Measurements from ENCODE around the gene CST3.
A peak's percentile ranks its signal among the peaks of the same experiment; 100 is the strongest.
"Not testable (repeated sequence)": the region's sequence is repeated elsewhere in the genome, so short reads cannot be mapped to it uniquely, and the experiment has no call there.

Gene CST3

GRCh38 chr20:23637282-23638221 is at the start of gene CST3:
TSS of gene CST3 (minus strand) at chr20:23637955. CDS start at chr20:23637862, 93 bp downstream.
- DNase-seq (ENCODE audit: low spot score): peak; percentile 64

GRCh38 chr20:23686046-23686750 is 48.4 kb upstream of the CST3 start:
- no peak for DNase-seq (ENCODE audit: low spot score)

DNA sequence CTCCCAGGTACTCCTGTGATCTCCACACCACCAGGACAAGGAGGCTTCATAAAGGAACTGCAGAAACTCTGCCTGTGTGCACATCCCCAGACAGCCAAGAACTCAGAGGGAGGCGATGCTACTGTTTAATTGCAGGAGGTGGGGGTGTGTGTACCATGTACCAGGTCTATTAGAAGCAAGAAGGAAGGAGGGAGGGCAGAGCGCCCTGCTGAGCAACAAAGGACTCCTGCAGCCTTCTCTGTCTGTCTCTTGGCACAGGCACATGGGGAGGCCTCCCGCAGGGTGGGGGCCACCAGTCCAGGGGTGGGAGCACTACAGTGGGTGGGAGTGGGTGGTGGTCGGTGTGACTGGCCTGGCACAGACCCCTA is 47.8 kb upstream of the CST3 start:
- not testable (repeated sequence) for DNase-seq (ENCODE audit: low spot score)

DNA sequence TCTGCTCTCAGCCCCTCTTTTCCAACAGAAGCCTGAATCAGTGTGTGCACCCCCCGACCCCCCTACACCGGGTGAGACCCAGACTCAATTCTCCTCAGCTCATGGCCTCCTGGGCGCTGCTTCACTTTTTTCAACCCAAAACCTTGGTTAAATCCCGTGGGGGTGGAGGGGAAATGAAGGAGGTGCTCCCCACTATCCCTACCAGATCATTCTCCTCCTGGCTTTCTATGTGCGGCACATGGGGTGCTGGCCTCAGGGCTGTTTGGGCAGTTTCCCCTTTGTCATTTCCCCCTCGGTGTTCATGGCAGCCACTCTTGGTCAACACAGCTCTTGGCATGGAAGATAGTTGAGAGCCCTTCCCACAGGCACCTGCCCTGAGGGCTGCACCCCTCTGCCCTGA is 46.5 kb upstream of the CST3 start:
- DNase-seq (ENCODE audit: low spot score): no peak

- no peak for DNase-seq (ENCODE audit: low spot score)
These were observed 46.1 kb upstream of the CST3 start for GRCh38 chr20:23683807-23684206.

DNA sequence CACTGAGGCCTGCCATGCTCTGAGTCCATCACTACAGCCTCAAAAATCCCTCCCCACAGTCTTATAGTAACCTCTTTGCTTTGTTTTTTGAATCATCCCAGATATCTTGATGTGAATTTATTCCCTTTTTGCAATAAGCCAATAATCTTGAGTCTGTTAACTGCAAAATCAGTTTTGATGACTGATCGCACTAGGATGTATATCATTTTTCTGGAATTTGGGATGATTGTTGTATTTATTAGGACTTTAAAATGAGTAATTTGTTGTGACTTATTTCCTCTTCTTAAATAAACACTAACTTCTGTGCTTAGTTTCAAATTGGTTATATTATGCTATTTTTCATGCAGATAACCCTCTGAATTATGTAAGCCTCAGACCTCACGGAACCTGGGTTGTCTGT is 45.5 kb upstream of the CST3 start:
- no peak for DNase-seq (ENCODE audit: low spot score)

DNA sequence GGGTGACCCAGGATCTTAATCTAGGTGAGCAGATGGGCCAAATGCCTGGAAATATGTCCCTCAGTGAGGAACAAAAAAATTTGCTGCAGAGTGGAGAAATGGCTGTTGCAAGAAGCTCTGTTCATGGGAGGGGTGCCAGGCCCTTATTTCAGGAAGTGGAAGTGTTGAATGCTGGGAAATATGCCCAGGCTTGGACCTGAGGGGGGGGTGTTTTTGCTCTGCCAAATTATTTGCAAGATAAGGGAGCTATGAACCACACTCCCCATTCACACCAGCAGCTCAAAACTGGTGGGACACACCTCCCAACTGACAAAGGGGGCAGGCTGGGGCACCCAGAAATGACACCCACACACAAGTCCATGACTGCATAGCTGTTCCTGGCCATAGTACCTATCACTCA is 42.4 kb upstream of the CST3 start:
- DNase-seq (ENCODE audit: low spot score): no peak

GRCh38 chr20:23679133-23680092 is 41.7 kb upstream of the CST3 start:
- DNase-seq (ENCODE audit: low spot score): no peak

- DNase-seq (ENCODE audit: low spot score): no peak
These were observed 35.5 kb upstream of the CST3 start for GRCh38 chr20:23673209-23673608.

DNA sequence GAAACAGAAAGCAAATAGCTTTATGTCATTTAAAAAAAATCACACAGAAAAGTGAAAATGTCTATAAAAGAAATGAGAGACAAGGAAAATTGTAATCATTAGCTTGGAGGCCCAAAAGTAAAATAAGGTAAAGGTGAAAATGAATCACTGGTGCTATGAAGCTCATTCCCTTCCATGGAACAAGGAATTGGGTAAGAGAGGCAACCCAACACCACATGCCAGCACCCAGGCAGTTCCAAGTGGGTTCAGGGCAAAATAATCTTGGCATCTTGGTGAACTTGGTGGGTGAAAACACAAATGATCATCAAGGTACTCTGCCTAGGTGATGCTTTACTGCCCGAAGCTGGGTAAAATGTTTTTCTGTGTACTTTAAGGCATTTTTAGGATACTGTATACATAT is 34.4 kb upstream of the CST3 start:
- DNase-seq (ENCODE audit: low spot score): no peak

DNA sequence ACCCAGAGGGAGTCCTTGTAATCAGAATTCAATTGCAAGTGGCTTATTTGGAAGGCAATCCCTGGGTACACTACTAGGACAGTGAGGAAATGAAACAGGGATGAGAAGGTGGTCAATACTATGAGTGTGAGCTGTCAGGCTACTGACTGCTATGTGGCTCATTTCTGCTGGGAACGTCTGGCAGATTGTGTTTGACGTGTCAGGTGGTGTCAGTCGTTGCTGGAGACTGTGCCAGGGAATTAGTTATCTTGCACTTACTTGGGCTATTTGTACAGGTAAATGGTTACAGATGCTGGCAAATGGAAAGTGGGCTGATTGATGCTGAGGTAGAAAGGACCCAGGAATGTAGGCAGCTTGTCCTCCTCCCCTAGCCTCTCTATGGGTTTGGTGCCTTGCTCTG is 33.7 kb upstream of the CST3 start:
- no peak for DNase-seq (ENCODE audit: low spot score)

DNA sequence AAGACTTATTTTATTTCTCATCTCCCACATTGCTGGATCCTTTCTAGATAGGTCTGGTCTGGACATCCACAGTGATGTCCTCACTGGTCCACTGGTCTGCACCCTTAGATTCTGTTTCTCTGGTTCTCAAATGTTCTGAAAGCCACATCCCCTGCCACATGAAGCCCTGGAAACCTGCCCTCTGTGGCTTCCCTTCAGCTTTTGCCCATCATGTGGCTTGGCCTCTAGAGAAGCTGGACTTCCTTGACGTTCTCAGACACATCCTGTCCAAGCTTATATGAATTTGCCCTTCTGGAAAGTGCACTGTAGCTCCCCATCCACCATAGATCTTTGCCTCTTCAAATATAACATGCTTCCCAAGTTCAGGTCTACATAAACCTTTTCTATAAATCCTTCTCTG is 32.6 kb upstream of the CST3 start:
- no peak for DNase-seq (ENCODE audit: low spot score)

DNA sequence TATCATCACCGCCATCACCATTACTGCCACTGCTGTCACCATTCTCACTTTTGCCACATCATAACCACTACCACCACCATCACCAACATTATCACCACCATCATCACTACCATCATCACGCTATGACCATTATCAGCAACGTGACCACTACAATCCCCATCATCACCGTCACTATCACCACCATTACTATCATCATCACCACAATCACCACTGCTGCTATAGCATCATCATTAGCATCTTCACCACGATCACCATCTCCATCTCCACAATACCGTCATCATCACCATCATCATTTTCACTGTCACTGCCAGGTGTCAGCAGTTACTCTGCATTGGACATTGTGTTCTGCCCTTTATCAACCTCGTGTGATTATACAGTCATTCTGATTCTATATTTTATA is 32.1 kb upstream of the CST3 start:
- no peak for DNase-seq (ENCODE audit: low spot score)

GRCh38 chr20:23669327-23669726 is 31.6 kb upstream of the CST3 start:
- no peak for DNase-seq (ENCODE audit: low spot score)

GRCh38 chr20:23668477-23668951 is 30.8 kb upstream of the CST3 start:
- peak; percentile 44 for DNase-seq (ENCODE audit: low spot score)

DNA sequence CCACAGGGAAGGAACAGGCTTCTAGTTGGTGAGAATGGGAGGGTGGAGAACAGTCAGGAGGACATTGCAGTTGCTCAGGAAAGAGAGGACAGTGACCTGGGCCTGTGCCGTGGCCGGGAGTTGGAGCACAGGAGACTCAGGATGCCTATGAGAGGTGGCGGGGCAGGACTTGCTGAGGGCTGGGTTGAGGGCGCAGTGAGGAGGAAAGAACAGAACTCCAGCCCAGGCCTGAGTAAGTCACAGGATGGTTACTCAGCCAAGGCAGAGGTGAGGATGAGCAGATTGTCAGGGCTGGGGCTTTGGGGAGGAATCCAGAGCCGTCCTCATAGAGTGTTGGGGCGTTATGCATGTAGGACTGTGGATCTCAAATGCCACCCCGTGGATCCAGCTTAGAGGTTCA is 29.9 kb upstream of the CST3 start:
- DNase-seq (ENCODE audit: low spot score): no peak

GRCh38 chr20:23666698-23667097 is 28.9 kb upstream of the CST3 start:
- DNase-seq (ENCODE audit: low spot score): no peak

- DNase-seq (ENCODE audit: low spot score): no peak
These were observed 28.4 kb upstream of the CST3 start for GRCh38 chr20:23666189-23666588.

- no peak for DNase-seq (ENCODE audit: low spot score)
These were observed 27.2 kb upstream of the CST3 start for GRCh38 chr20:23664954-23665353.

DNA sequence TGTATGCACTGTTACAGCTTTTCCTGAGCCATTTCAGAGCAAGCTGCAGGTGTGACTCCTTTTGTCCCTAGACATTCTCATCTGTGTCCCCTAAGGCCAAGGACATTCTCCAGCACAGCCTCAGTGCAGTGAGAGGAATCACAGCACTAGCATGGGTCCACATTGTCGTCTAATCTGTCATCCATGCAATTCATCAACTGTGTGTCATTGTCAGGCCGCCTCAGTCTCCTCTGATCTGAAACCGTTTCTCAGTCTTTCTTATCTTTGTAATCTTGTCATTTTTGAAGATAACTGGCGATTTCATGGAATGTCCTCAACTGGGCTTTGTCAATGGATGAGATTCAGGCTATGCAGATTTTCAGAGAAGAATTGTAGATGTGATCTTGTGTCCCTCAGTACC is 26.3 kb upstream of the CST3 start:
- not testable (repeated sequence) for DNase-seq (ENCODE audit: low spot score)

- no peak for DNase-seq (ENCODE audit: low spot score)
These were observed 25.4 kb upstream of the CST3 start for GRCh38 chr20:23663180-23663579.

DNA sequence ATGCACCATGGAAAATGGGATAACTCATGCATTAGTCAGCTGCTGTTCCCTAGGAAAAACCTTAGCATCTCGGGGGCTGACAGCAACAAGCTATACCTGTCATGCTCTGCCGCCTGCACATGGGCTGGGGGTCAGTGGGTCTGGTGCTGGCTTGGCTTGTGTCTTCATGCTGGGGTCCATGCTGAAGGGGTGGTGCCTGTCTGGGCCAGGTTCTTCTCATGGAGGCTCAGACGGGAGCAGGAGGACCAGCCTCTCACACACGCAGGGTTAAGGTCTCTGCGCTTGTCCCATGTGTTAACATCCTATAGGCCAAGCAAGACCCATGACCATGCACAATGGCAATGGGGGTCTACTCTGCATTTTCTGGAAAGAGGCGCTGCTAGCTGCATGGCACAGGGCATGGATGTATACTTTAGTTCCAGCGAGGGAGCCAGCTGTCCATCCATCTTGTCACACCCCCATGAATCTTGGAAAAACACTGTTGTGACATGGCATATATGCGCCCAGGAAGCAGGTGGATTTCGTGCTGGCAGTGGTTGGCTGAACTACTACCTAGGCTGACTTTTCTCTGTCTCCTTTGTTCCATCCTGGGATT is 24.6 kb upstream of the CST3 start:
- DNase-seq (ENCODE audit: low spot score): no peak
